Measurements from ENCODE around the gene SMC4.

SMC4 gene

DNA sequence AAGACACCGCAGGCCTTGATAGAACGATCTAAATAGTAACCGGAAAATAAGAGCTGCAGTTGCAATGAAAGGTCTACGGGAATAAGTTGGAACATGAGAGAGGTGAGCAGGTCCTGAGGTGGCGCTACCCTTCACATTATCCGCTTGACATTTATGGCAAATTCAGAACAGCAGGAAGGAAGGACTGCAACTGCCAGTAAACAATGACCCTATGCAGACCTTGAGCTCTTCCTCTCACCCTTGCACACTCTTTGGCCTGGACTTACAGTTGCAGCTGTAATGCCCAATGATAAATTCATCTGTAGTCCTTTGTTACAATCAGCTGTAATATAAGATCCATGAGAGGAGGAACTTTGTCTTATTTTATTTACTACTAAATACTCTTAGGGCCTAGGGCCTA lies 82.4 kb downstream of the SMC4 start:
- no peak for DNase-seq (ENCODE audit: low read depth)
- Histone ChIP-seq H3K36me3 (ENCODE audit: control insufficient read depth, insufficient read depth, low read length, severe bottlenecking) (no peaks in the 10 kb centered on the region), H3K4me1 (ENCODE audit: control insufficient read depth, insufficient read depth, low read length) (peaks cover 17% of the 10 kb centered on the region), H3K27me3 (replicated peaks; ENCODE audit: control insufficient read depth, insufficient read depth, low read length) (no peaks in the 10 kb centered on the region), H3K4me3 (ENCODE audit: low read length) (no peak overlapping the region), H3K9ac (ENCODE audit: low read length) (no peak overlapping the region), H3K9me3 (ENCODE audit: control insufficient read depth, low read length) (no peaks in the 10 kb centered on the region)

DNA sequence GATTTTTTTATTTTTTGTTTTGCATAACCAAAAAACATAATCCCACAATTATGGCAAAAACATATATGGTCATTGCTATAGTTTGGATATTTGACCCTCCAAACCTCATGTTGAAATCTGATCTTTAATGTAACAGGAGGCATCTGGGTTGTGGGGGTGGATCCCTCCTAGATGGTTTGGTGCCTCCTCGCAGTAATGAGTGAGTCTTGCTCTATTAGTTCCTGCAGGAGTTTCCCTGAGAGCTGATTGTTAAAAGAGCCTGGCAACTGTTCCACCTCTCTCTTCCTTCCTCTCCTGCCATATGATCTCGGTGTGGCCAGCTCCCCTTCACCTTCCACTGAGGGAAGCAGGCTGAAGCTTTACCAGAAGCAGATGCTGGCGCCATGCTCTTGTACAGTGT lies 83.3 kb downstream of the SMC4 start:
- Histone ChIP-seq H3K27me3 (replicated peaks; ENCODE audit: control insufficient read depth, insufficient read depth, low read length) (no peaks in the 10 kb centered on the region), H3K4me1 (ENCODE audit: control insufficient read depth, insufficient read depth, low read length) (peaks cover 11% of the 10 kb centered on the region), H3K9me3 (ENCODE audit: control insufficient read depth, low read length) (no peaks in the 10 kb centered on the region), H3K9ac (ENCODE audit: low read length) (no peak overlapping the region), H3K36me3 (ENCODE audit: control insufficient read depth, insufficient read depth, low read length, severe bottlenecking) (no peaks in the 10 kb centered on the region), H3K4me3 (ENCODE audit: low read length) (no peak overlapping the region)
- DNase-seq (ENCODE audit: low read depth): no peak

All from adipocyte (in vitro differentiated cells).